Measurements from ENCODE around the gene ADCYAP1. TPM values are rescaled to one million over a fixed set of nuclear protein-coding genes. Genes with fewer than 3 reads are reported as not detected.

The ADCYAP1 gene
- total RNA-seq, 1 donor = not detected

GRCh38 chr18:919078-919477 lies 14.4 kb downstream of the ADCYAP1 start:
- H3K36me3 ChIP-seq (ENCODE audit: insufficient read depth, low read length) = no peaks in the 10 kb centered on the region
- H2AFZ ChIP-seq (ENCODE audit: low read length) = no peak overlapping the region
- H3K79me2 ChIP-seq (ENCODE audit: insufficient read depth, low read length) = no peaks in the 10 kb centered on the region
- no peak overlapping the region for H3K4me3 ChIP-seq (ENCODE audit: insufficient read depth, low read length)
- DNase-seq (ENCODE audit: insufficient read length, low spot score, missing footprints) = no peak
- H3K9me3 ChIP-seq (ENCODE audit: low read depth, low read length) = no peaks in the 10 kb centered on the region
- no peak overlapping the region for H3K4me2 ChIP-seq (ENCODE audit: insufficient read depth, low read length)
- no peaks in the 10 kb centered on the region for H3K4me1 ChIP-seq (ENCODE audit: insufficient read depth, low read length)
- H3K27me3 ChIP-seq (ENCODE audit: insufficient read depth, low read length) = no peaks in the 10 kb centered on the region
- no peaks in the 10 kb centered on the region for H4K20me1 ChIP-seq (ENCODE audit: insufficient read depth, low read length)
- TF ChIP-seq CTCF (IDR thresholded peaks at IDR 0.05; ENCODE audit: extremely low read depth, low read depth, low read length) = no peak
- no peak overlapping the region for H3K27ac ChIP-seq (ENCODE audit: low read depth, low read length)

- TF ChIP-seq CTCF (IDR thresholded peaks at IDR 0.05; ENCODE audit: extremely low read depth, low read depth, low read length) = no peak
- Histone ChIP-seq H3K27ac (ENCODE audit: low read depth, low read length) (no peak overlapping the region), H4K20me1 (ENCODE audit: insufficient read depth, low read length) (no peaks in the 10 kb centered on the region), H3K4me2 (ENCODE audit: insufficient read depth, low read length) (no peak overlapping the region), H3K79me2 (ENCODE audit: insufficient read depth, low read length) (no peaks in the 10 kb centered on the region), H3K9me3 (ENCODE audit: low read depth, low read length) (no peaks in the 10 kb centered on the region), H3K4me3 (ENCODE audit: insufficient read depth, low read length) (no peak overlapping the region), H3K36me3 (ENCODE audit: insufficient read depth, low read length) (no peaks in the 10 kb centered on the region), H2AFZ (ENCODE audit: low read length) (no peak overlapping the region), H3K4me1 (ENCODE audit: insufficient read depth, low read length) (no peaks in the 10 kb centered on the region), H3K27me3 (ENCODE audit: insufficient read depth, low read length) (no peaks in the 10 kb centered on the region)
- DNase-seq (ENCODE audit: insufficient read length, low spot score, missing footprints) = no peak
Observed at GRCh38 chr18:923144-923866, 18.6 kb downstream of the ADCYAP1 start.

- Histone ChIP-seq H3K9me3 (ENCODE audit: low read depth, low read length) (no peaks in the 10 kb centered on the region), H3K4me3 (ENCODE audit: insufficient read depth, low read length) (no peak overlapping the region), H3K4me2 (ENCODE audit: insufficient read depth, low read length) (no peak overlapping the region), H3K27me3 (ENCODE audit: insufficient read depth, low read length) (no peaks in the 10 kb centered on the region), H3K27ac (ENCODE audit: low read depth, low read length) (no peak overlapping the region), H3K36me3 (ENCODE audit: insufficient read depth, low read length) (no peaks in the 10 kb centered on the region), H3K4me1 (ENCODE audit: insufficient read depth, low read length) (no peaks in the 10 kb centered on the region), H3K79me2 (ENCODE audit: insufficient read depth, low read length) (no peaks in the 10 kb centered on the region), H4K20me1 (ENCODE audit: insufficient read depth, low read length) (no peaks in the 10 kb centered on the region), H2AFZ (ENCODE audit: low read length) (no peak overlapping the region)
- no peak for DNase-seq (ENCODE audit: insufficient read length, low spot score, missing footprints)
- TF ChIP-seq CTCF (IDR thresholded peaks at IDR 0.05; ENCODE audit: extremely low read depth, low read depth, low read length) = no peak
Observed at GRCh38 chr18:924987-925386, 20.3 kb downstream of the ADCYAP1 start.

GRCh38 chr18:926946-927345 lies 22.3 kb downstream of the ADCYAP1 start:
- DNase-seq (ENCODE audit: insufficient read length, low spot score, missing footprints) = no peak
- Histone ChIP-seq H3K9me3 (ENCODE audit: low read depth, low read length) (no peaks in the 10 kb centered on the region), H3K36me3 (ENCODE audit: insufficient read depth, low read length) (no peaks in the 10 kb centered on the region), H3K4me3 (ENCODE audit: insufficient read depth, low read length) (no peak overlapping the region), H3K79me2 (ENCODE audit: insufficient read depth, low read length) (no peaks in the 10 kb centered on the region), H4K20me1 (ENCODE audit: insufficient read depth, low read length) (no peaks in the 10 kb centered on the region), H2AFZ (ENCODE audit: low read length) (no peak overlapping the region), H3K27me3 (ENCODE audit: insufficient read depth, low read length) (no peaks in the 10 kb centered on the region), H3K4me1 (ENCODE audit: insufficient read depth, low read length) (no peaks in the 10 kb centered on the region), H3K4me2 (ENCODE audit: insufficient read depth, low read length) (no peak overlapping the region), H3K27ac (ENCODE audit: low read depth, low read length) (no peak overlapping the region)
- TF ChIP-seq CTCF (IDR thresholded peaks at IDR 0.05; ENCODE audit: extremely low read depth, low read depth, low read length) = no peak
